ENCODE measurements around the gene KCNQ5.

The KCNQ5 gene

DNA sequence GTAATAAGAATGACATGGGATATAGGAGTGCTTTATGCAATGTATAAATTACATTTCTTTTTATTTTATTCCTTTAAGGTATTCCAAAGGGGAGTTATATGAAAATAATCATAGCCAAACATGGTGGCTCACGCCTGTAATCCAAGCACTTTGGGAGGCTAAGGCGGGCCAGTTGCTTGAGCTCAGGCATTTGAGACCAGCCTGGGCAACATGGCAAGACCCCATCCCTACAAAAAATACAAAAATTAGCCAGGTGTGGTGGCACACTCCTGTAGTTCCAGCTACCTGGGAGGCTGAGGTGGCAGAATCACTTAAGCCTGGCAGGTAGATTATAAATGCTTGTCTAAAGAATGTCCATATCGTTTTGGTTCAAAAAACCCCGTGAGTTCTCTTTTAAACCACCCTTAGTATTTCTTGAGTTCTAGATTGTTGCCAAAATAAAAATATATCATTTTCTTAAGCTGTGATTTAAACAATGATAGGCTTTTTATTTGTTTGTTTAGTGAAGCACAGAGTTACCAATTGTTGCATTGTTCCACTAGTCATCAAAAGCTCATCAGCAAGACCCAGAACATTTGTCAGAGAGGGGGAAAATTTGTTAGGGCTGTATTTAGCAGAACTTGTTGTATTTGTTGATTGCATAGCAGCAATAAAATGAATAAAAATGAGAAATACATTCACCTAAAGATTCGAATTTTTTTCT is 457.2 kb downstream of the KCNQ5 start:
- DNase-seq = no peak

DNA sequence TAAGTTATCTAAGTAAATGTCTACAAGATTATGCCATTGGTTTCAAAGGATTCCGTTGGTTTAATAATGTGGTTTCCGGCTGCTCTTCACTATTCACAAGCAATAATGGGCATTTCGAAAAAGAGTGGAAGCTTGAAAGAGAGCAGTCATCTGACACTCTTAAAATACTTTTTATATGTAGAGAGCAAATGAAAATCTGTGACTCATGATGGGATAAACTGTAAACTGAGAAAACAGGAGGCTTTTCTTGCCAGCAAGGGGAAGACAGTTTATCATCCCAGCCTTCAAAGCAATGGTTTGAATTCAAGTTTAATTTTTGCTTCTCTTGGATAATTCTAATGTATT is 457.7 kb downstream of the KCNQ5 start:
- DNase-seq = no peak

DNA sequence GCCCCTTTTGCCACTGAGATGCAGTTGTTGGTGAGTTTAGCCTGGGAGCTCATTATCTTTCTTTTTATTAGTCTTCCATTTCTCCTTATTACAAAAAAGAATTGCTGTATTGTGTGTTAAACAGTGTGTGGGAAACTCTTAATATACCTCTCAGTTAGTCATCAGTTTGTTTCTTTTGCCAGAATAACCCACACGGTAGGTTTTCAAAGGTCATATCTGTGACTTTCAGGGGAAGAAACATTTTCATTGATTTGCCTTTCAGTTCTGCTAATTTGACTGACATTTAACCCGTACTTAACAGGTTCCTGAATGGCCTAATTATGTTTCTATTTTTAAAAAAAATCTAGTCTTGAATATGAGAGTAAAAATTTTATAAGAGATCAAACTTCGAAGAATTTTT is 458.1 kb downstream of the KCNQ5 start:
- DNase-seq = no peak

DNA sequence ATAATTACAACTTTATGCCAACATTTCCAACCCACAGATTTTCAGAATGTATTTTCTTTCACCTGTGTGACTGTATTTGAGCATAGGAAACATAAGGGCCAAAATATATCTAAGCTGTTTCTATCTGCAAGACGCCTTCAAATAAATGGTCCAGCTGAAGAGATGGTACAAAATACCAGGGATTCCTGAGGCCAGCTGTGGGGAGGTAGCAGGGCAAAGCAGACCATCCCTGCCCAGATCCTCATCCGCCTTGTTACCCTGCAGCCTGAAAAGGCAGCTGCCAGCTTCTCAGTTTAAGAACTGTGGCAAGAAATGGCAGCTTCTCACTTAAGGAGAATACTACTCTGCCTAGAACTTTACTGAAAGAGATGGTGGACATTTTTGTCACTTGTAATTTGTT is 460.1 kb downstream of the KCNQ5 start:
- no peak for DNase-seq

GRCh38 chr6:73083886-73084285 is 462.0 kb downstream of the KCNQ5 start:
- DNase-seq = no peak

GRCh38 chr6:73085443-73085871 is 463.6 kb downstream of the KCNQ5 start:
- DNase-seq = no peak

DNA sequence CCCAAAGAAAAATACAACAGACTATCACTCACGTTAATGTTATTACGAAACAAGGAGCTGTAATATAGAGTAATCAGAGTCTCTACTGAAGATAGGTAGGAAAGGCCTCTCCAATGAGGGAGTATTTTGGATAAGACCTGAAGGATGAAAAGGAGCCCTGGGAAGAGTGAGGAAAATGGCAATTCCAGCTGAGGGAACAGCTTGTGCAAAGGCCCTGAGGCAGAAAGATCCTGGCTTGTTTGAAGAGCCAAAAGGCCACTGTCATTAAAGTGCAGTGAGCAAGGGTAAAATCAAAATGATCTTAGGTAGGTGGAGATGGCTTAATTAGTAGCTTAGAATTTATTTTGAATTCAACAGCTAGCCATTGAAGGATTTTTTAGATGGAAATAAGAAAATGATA is 464.9 kb downstream of the KCNQ5 start:
- no peak for DNase-seq

DNA sequence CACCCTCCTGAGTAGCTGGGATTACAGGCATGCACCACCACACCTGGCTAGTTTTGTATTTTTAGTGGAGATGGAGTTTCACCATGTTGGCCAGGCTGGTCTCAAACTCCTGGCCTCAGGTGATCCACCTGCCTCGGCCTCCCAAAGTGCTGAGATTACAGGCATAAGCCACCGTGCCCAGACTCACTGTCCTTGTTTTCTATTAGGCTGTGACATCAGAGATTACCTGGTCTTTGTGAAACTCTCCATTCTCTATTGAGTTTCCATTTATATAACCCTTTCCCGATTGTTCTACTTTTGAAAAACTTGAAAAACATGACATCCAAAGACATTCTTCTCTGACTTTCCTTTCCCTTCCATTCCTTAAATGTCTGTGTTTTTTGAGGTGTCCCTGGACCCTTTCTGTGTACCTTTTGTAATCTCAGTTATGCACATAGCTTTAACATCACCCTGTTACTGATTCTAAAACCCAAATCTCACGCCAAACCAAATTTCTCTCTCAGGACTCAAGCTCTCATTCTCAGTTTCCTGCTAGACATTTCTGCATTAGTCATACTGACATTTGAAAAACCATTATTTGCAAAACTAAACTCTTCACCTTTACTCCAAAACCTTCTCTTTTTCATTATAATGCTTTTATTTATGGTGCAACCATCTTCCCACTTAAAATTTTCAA is 466.4 kb downstream of the KCNQ5 start:
- no peak for DNase-seq

DNA sequence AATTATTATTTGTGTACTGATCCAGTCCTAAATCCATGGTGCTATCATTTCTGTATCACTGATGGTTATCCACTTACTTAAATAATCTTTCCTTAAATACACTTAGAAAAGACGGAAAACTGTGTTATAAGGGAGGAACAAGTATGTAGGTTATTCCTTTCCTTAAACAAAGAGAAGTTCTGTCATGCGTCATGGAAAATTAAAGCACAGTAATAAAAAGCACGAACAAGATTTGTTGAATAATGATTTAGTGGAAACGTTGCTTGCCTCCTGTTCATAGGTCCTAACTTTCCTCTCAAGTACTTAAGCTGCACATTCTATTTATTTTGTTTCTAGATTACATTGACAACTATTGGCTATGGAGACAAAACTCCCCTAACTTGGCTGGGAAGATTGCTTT is 483.1 kb downstream of the KCNQ5 start:
- no peak for DNase-seq

GRCh38 chr6:73107016-73107415 is 485.2 kb downstream of the KCNQ5 start:
- DNase-seq = no peak

DNA sequence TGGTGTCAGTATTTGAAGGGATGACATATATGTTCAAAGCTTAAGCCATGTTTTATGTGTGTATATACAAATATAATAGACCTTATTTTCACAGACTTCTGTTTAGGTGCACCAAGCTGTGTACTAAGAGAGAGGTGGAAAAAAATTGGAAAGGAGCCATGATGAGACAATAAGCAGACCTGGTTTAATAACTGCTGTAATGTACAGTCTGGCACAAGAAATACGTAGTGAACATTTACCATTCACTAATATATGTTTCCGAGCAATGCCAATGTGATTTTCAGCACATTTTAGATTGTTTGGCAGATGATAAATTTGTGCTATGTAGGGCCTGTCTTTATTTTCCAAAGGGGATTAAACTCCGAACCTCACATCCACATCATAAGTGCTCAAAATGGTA is 487.1 kb downstream of the KCNQ5 start:
- no peak for DNase-seq

DNA sequence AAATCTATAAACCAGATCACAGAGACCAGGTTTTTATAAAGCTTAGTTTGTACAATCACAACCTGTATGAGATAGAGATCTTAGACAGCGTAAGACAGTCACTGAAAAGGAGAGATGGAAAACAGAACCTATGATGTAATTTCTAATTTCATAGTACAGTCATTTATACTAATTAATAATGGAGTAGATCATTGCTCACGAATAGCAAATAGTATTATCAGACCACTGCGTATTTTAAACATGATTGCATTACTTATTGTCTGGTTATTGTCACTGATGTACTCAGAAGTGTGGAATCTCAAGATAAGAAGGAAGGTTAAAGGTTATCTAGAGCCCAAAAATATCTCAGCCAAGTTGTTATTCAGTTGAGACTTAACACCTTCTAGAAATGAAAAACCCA is 487.8 kb downstream of the KCNQ5 start:
- no peak for DNase-seq

GRCh38 chr6:73116330-73116729 is 494.5 kb downstream of the KCNQ5 start:
- no peak for DNase-seq

DNA sequence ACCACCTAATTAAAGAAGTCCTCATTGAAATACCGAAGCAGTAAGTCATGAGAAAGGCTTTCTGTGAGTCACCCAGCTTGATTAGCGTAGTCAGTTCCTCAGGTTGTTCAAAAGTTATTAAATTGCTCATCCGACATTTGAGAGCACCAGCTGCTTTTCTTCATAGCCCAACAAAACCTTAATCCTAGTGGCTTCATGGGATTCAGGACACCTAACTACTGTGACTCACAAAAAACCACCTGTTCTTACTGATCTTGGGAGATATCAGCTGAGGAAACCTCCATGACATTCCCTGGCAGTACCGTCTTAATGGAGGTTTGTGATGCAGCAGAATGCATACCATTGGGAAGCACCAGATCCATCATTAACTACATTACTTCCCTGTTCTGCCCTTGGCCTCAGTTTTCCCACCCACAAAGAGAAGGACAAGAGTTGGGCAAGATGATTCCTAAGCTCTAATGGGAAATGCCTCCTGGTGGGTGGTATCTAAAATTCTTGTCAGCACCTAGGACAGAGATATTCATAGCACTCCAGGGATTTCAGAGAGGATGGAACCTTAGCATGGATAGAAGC is 499.6 kb downstream of the KCNQ5 start:
- DNase-seq = no peak

- DNase-seq = no peak
Measured at GRCh38 chr6:73123632-73124329, 501.9 kb downstream of the KCNQ5 start.

GRCh38 chr6:73129653-73130443 is 508.0 kb downstream of the KCNQ5 start:
- DNase-seq = peak; percentile 75

- no peak for DNase-seq
Measured at GRCh38 chr6:73131706-73132105, 509.8 kb downstream of the KCNQ5 start.

DNA sequence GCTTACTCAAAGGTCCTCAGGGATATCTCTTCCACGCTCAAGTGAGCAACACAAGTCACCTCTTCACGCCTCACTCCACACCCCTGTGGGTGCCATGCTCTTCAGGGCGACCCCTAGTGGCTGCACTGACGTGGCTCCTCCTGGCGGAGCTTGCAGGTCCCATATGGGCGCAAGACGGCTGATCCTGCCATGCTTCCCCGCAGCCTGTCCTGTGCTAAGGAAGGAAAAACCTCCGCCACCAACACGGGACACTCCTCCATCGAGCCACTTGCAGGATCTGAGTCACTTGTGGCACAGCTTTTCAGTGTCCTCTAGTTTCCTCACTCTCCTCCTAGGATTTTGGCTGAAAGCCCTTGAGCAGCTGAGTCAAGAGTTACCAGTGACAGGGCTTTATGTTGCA is 512.7 kb downstream of the KCNQ5 start:
- DNase-seq = no peak

DNA sequence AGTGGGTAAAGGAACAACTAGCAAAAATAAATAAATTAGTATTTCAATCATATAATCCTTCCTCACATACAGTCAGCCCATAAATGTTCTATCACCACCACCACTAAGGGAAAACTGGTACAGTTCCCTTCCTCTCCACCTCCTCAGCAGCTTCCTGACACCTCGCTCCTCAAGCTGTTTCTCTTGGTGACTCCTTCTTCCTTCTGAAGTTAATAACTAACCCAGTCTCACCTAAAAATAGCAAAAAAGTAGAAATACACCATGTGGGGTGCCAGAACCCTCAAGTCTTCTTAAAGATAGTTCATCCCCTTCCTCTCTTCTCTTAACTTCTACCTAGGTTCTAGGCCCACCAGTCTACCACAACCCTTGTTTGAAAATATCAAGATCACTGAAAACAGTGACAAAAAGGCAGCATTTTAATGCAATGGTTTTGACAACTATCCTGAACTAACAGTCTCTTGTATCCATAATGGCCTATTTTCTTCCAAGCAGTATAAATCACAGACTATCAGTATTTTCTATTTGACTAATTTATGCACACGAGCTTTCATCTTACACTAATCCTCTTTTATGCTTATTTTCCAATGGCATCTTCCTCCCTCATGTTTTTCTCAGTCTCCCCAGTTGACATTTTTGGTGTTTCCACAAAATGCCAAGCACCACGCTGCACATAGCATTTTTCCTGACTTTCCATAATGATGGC is 518.0 kb downstream of the KCNQ5 start:
- DNase-seq = no peak

GRCh38 chr6:73143551-73143950 is 521.7 kb downstream of the KCNQ5 start:
- DNase-seq = no peak

GRCh38 chr6:73144516-73144915 is 522.7 kb downstream of the KCNQ5 start:
- DNase-seq = no peak

GRCh38 chr6:73145690-73146089 is 523.8 kb downstream of the KCNQ5 start:
- no peak for DNase-seq

Data from effector CD4-positive, alpha-beta T cell (primary cell).